H9 (cell line): Measurements from ENCODE around the gene GLRX2. TPM values are rescaled to one million over a fixed set of nuclear protein-coding genes. Genes with fewer than 3 reads are reported as not detected.

ENCODE experiments used
- DNase-seq: peaks from one replicate; pipeline ENCODE4 v3.0.0-alpha.2; 2017
- H2AFZ ChIP-seq: one replicate; pipeline ENCODE4 v1.6.1; 2013; ENCODE audit warnings: mild to moderate bottlenecking, low read length, control low read depth, moderate library complexity
- H2AK5ac ChIP-seq: 2 replicates; pipeline ENCODE4 v1.6.1; 2013; ENCODE audit warnings: low read length, control low read depth, mixed read lengths; ENCODE audit not compliant: insufficient read length
- H2BK120ac ChIP-seq: one replicate; pipeline ENCODE4 v1.6.1; 2013; ENCODE audit warnings: low read depth, mild to moderate bottlenecking, low read length, control low read depth, inconsistent platforms; ENCODE audit not compliant: poor library complexity, severe bottlenecking
- H2BK12ac ChIP-seq: 2 replicates; pipeline ENCODE4 v1.6.1; 2013; ENCODE audit warnings: low read length, control low read depth, mixed read lengths, low read depth; ENCODE audit not compliant: insufficient read length
- H2BK15ac ChIP-seq: 2 replicates; pipeline ENCODE4 v1.6.1; 2013; ENCODE audit warnings: low read depth, low read length, control low read depth
- H2BK20ac ChIP-seq: one replicate; pipeline ENCODE4 v1.6.1; 2013; ENCODE audit warnings: low read depth, mild to moderate bottlenecking, low read length, control low read depth, inconsistent platforms; ENCODE audit not compliant: poor library complexity, severe bottlenecking
- H2BK5ac ChIP-seq: 2 replicates; pipeline ENCODE4 v1.6.1; 2013; ENCODE audit warnings: low read length, control low read depth, mixed read lengths; ENCODE audit not compliant: insufficient read length
- H3K14ac ChIP-seq: 2 replicates; pipeline ENCODE4 v1.6.1; 2013; ENCODE audit warnings: low read length, control low read depth; ENCODE audit not compliant: insufficient read depth
- H3K18ac ChIP-seq: 2 replicates; pipeline ENCODE4 v1.6.1; 2013; ENCODE audit warnings: low read depth, mild to moderate bottlenecking, mixed read lengths, low read length, control low read depth; ENCODE audit not compliant: insufficient read length
- H3K23ac ChIP-seq: 2 replicates; pipeline ENCODE4 v1.6.1; 2013; ENCODE audit warnings: low read length, control low read depth, mixed read lengths, low read depth; ENCODE audit not compliant: insufficient read length
- H3K23me2 ChIP-seq: 2 replicates; pipeline ENCODE4 v1.6.1; 2013; ENCODE audit warnings: low read depth, mild to moderate bottlenecking, mixed read lengths, low read length, control low read depth; ENCODE audit not compliant: insufficient read length, poor library complexity, severe bottlenecking
- H3K27ac ChIP-seq: 2 replicates; pipeline ENCODE4 v1.5.1; 2013; ENCODE audit warnings: low read length, control low read depth, mixed read lengths, low read depth; ENCODE audit not compliant: insufficient read length
- H3K27me3 ChIP-seq: 2 replicates; pipeline ENCODE4 v1.6.1; 2013; ENCODE audit warnings: low read length, control low read depth, inconsistent platforms; ENCODE audit not compliant: insufficient read depth
- H3K4ac ChIP-seq: 2 replicates; pipeline ENCODE4 v1.6.1; 2013; ENCODE audit warnings: low read depth, mild to moderate bottlenecking, control low read depth, inconsistent platforms, low read length, moderate library complexity
- H3K4me1 ChIP-seq: 2 replicates; pipeline ENCODE4 v1.6.1; 2013; ENCODE audit warnings: low read length, control low read depth, inconsistent platforms; ENCODE audit not compliant: insufficient read depth
- H3K4me2 ChIP-seq: 2 replicates; pipeline ENCODE4 v1.6.1; 2013; ENCODE audit warnings: low read length, control low read depth, mixed read lengths; ENCODE audit not compliant: insufficient read length, insufficient read depth
- H3K56ac ChIP-seq: 2 replicates; pipeline ENCODE4 v1.6.1; 2013; ENCODE audit warnings: low read depth, mild to moderate bottlenecking, mixed read lengths, low read length, control low read depth; ENCODE audit not compliant: insufficient read length
- H3K79me1 ChIP-seq: 2 replicates; pipeline ENCODE4 v1.6.1; 2013; ENCODE audit warnings: low read depth, mild to moderate bottlenecking, moderate library complexity, low read length, control low read depth, inconsistent platforms; ENCODE audit not compliant: insufficient read depth, poor library complexity, severe bottlenecking
- H3K79me2 ChIP-seq: 2 replicates; pipeline ENCODE4 v1.6.1; 2013; ENCODE audit warnings: low read length, control low read depth, inconsistent platforms; ENCODE audit not compliant: insufficient read depth
- H3K9ac ChIP-seq: 2 replicates; pipeline ENCODE4 v1.6.1; 2013; ENCODE audit warnings: low read length, control low read depth, mixed read lengths; ENCODE audit not compliant: insufficient read length; ENCODE audit errors: extremely low read depth
- H3K9me3 ChIP-seq: one replicate; pipeline ENCODE4 v1.6.1; 2013; ENCODE audit warnings: low read depth, low read length, inconsistent platforms; ENCODE audit not compliant: control insufficient read depth
- H3T11ph ChIP-seq: one replicate; pipeline ENCODE4 v1.6.1; 2013; ENCODE audit warnings: mild to moderate bottlenecking, low read length, control low read depth, inconsistent platforms
- H4K20me1 ChIP-seq: one replicate; pipeline ENCODE4 v1.6.1; 2013; ENCODE audit not compliant: control insufficient read depth, insufficient read length, insufficient read depth
- H4K5ac ChIP-seq: 2 replicates; pipeline ENCODE4 v1.6.1; 2013; ENCODE audit warnings: low read depth, mild to moderate bottlenecking, mixed read lengths, low read length, control low read depth; ENCODE audit not compliant: insufficient read length
- H4K8ac ChIP-seq: replicated peaks from 2 replicates; pipeline ENCODE4 v1.6.1; 2013; ENCODE audit warnings: low read length, control low read depth, mixed read lengths, low read depth; ENCODE audit not compliant: insufficient read length
- H4K91ac ChIP-seq: 2 replicates; pipeline ENCODE4 v1.6.1; 2013; ENCODE audit warnings: low read depth, mild to moderate bottlenecking, moderate library complexity, mixed read lengths, low read length, control low read depth; ENCODE audit not compliant: insufficient read length
- H3K27ac Mint-ChIP-seq, 3 experiments: 2 replicates in 2 of 3; 3 replicates in 1 of 3; pipeline ENCODE4 v1.8.0; 2020 to 2021; ENCODE audit warnings: mixed read lengths in 3 of 3, mild to moderate bottlenecking in 1 of 3, moderate library complexity in 1 of 3
- H3K27me3 Mint-ChIP-seq: 2 replicates; pipeline ENCODE4 v1.8.0; 2021; ENCODE audit warnings: low read depth, mild to moderate bottlenecking, moderate library complexity, mixed read lengths
- H3K36me3 Mint-ChIP-seq, 3 experiments: 2 replicates in 2 of 3; 3 replicates in 1 of 3; pipeline ENCODE4 v1.8.0; 2020 to 2021; ENCODE audit warnings: low read depth in 3 of 3, mixed read lengths in 3 of 3; ENCODE audit not compliant: insufficient read depth in 1 of 3
- H3K4me1 Mint-ChIP-seq, 2 experiments: 2 replicates each; pipeline ENCODE4 v1.8.0; 2020; ENCODE audit warnings: mixed read lengths in 2 of 2
- H3K4me3 Mint-ChIP-seq, 2 experiments: 2 replicates in 1 of 2; 3 replicates in 1 of 2; pipeline ENCODE4 v1.8.0; 2020 to 2021; ENCODE audit warnings: mild to moderate bottlenecking in 2 of 2, mixed read lengths in 2 of 2, moderate library complexity in 1 of 2
- H3K9me3 Mint-ChIP-seq, 2 experiments: 2 replicates in 1 of 2; 3 replicates in 1 of 2; pipeline ENCODE4 v1.8.0; 2020; ENCODE audit warnings: mild to moderate bottlenecking in 2 of 2, mixed read lengths in 2 of 2, moderate library complexity in 1 of 2
- WGBS: extraction: QIAGEN DNeasy Blood & Tissue Kit; methylation state at CpG from one replicate; pipeline ENCODE4 v1.1.7; 2013; ENCODE audit warnings: missing lambda C conversion rate, low lambda C conversion rate, mixed read lengths; ENCODE audit not compliant: insufficient read length; ENCODE audit errors: extremely low coverage; 5-methylcytosine and 5-hydroxymethylcytosine counted together
- total RNA-seq: library from RNA; stranded (reverse); gene quantifications from 2 replicates; pipeline ENCODE4 v1.2.1, GENCODE V29; 2021
- TF ChIP-seq, protein P1 (sequence below): fragments of 200-600 bp; sonication (generic); conservative IDR thresholded peaks from 3 replicates; pipeline ENCODE4 v1.8.0; 2021; ENCODE audit warnings: antibody characterized with exemption, mild to moderate bottlenecking

The GLRX2 gene
- total RNA-seq, 1 experiment from 2014 or later = 10.1 TPM

DNA sequence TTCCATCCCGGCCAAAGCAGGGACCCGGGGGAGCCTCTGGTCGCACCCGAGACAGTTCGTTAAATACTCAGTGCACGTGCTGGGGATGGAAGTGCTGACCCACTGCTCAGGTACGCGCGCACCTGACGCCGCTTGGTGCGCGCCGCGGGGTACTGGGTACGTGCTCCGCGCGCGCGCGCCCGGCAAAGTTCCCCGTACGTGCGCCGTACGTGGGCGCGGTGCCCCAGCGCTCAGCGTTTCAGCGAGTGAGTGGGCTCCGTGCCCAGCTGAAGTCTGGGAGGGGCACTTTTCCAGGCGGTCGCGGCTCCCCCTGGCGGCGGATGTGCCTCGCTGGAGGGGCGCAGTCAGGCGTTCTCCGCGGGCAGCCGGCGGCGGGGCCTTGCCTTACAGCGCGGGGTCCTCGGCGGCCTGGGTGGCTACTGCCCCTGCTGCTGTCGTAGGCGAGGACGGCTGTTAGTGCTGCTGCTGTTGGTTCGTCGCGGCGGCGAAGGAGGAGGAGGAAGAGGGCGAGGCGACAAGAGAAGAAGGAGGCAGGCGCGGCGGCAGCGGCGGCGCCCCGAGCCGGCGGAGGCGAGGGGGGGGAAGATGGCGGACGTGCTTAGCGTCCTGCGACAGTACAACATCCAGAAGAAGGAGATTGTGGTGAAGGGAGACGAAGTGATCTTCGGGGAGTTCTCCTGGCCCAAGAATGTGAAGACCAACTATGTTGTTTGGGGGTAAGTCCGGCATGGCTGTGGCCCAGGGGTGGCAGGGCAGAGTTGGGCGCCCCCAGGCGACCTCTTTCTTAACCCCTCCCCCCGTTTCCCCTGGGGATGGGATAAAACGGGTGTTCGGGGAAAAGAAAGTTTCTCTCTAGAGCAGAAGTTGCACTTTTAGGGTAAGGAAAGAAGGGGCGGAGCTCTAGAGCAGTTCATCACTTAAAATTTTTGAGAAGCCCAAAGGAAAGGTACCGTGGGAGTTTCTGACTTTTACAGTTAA, 16.7 kb upstream of the GLRX2 start, which contains the start of gene CDC73:
CDC73 (plus strand) TSS at position 416 of the 978 bp plus-strand sequence; CDS start at position 586, 170 bp downstream.
- H3K36me3 Mint-ChIP-seq = peaks cover 6 to 18% (median 18%) of the 10 kb centered on the region in 3 experiments; a peak in 5 of 7 replicates
- H4K5ac ChIP-seq = peak within 1 kb of the TSS; percentile 97
- peak within 1 kb of the TSS; percentile 99 for H3K18ac ChIP-seq
- H3T11ph ChIP-seq = no peak within 1 kb of the TSS
- no peak within 1 kb of the TSS for H4K91ac ChIP-seq
- no peaks in the 10 kb centered on the region for H3K23me2 ChIP-seq
- H4K20me1 ChIP-seq = no peaks in the 10 kb centered on the region
- no peak within 1 kb of the TSS for H2BK20ac ChIP-seq
- H4K8ac ChIP-seq = peak within 1 kb of the TSS; percentile 80
- H3K4me2 ChIP-seq = peak within 1 kb of the TSS; percentile 73
- H3K4me1 ChIP-seq = no peaks in the 10 kb centered on the region; the same call in 1 of the 2 replicates
- peaks cover 11% of the 10 kb centered on the region for H3K27me3 Mint-ChIP-seq
- no peak within 1 kb of the TSS for H2BK12ac ChIP-seq
- no peak within 1 kb of the TSS for H2AFZ ChIP-seq
- peak within 1 kb of the TSS; percentile 18 for H2BK5ac ChIP-seq
- peak within 1 kb of the TSS; percentile 97 for H3K27ac ChIP-seq
- H3K9me3 Mint-ChIP-seq = no peaks in the 10 kb centered on the region
- peaks cover 14 to 15% of the 10 kb centered on the region in 2 experiments for H3K4me1 Mint-ChIP-seq
- H3K4ac ChIP-seq = no peak within 1 kb of the TSS; the same call in 1 of the 2 replicates
- H2BK120ac ChIP-seq = no peak within 1 kb of the TSS
- no peak within 1 kb of the TSS for H3K23ac ChIP-seq
- H3K79me1 ChIP-seq = no peaks in the 10 kb centered on the region
- no peak within 1 kb of the TSS for H2AK5ac ChIP-seq
- peak within 1 kb of the TSS; percentile 97 for H3K9ac ChIP-seq
- peak within 1 kb of the TSS; percentile 93 for H3K56ac ChIP-seq
- H3K4me3 Mint-ChIP-seq = peak within 1 kb of the TSS; percentile 84 to 95
- no CpG with 5 or more reads among the region's 85 CpGs for WGBS
- no peak within 1 kb of the TSS for H2BK15ac ChIP-seq
- TF ChIP-seq, protein P1, sequence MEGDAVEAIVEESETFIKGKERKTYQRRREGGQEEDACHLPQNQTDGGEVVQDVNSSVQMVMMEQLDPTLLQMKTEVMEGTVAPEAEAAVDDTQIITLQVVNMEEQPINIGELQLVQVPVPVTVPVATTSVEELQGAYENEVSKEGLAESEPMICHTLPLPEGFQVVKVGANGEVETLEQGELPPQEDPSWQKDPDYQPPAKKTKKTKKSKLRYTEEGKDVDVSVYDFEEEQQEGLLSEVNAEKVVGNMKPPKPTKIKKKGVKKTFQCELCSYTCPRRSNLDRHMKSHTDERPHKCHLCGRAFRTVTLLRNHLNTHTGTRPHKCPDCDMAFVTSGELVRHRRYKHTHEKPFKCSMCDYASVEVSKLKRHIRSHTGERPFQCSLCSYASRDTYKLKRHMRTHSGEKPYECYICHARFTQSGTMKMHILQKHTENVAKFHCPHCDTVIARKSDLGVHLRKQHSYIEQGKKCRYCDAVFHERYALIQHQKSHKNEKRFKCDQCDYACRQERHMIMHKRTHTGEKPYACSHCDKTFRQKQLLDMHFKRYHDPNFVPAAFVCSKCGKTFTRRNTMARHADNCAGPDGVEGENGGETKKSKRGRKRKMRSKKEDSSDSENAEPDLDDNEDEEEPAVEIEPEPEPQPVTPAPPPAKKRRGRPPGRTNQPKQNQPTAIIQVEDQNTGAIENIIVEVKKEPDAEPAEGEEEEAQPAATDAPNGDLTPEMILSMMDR = peak; percentile 96
- H3K27me3 ChIP-seq = no peaks in the 10 kb centered on the region
- peak; percentile 94 for DNase-seq
- H3K27ac Mint-ChIP-seq = peak within 1 kb of the TSS; percentile 99 to 100 (median 100)
- H3K9me3 ChIP-seq = no peaks in the 10 kb centered on the region
- H3K14ac ChIP-seq = peak within 1 kb of the TSS; percentile 99
- peaks cover 16% of the 10 kb centered on the region; the same call in 1 of the 2 replicates for H3K79me2 ChIP-seq
